ENCODE results near the gene PSRC1.

DNA sequence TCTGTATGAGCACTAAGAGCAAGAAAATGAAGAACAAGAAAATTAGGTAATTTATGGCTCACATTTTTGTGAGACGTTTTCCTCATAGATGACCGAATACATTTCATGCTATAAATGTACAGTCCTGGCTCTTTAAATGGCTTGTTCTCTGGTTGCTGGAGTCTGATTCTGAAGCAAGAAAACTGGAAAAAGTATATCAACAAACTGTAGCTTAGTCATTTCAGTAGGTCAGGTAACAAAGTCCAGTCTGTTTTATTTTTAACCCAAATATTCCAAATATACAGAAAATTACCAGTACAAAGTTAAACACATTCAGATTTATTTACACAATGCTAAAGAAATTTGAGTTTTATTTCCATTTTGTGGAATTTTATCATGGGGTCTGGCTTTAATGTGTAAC is 26.4 kb upstream of the PSRC1 start:
- TF ChIP-seq CTCF (IDR thresholded peaks at IDR 0.05; ENCODE audit: poor library complexity) (no peak), EZH2phosphoT487 (IDR thresholded peaks at IDR 0.05; ENCODE audit: low read depth, severe bottlenecking, unreplicated experiment) (no peak)
